K562 (cell line): Measurements from ENCODE around the gene KRTAP5-5. TPM values are rescaled to one million over a fixed set of nuclear protein-coding genes. Genes with fewer than 3 reads are reported as not detected.

Experiments
- FOXP1 ChIP-seq: sonication (generic); formaldehyde crosslinking; IDR thresholded peaks from 2 replicates; pipeline ENCODE4 v1.8.0; 2022; ENCODE audit warnings: mild to moderate bottlenecking, missing genetic modification reagents
- HDAC2 ChIP-seq: fragments of 450-650 bp; IDR thresholded peaks from 2 replicates; pipeline ENCODE4 v1.6.1; 2016; ENCODE audit warnings: mild to moderate bottlenecking
- HDAC3 ChIP-seq: fragments of 450-650 bp; IDR thresholded peaks from 2 replicates; pipeline ENCODE4 v1.6.1; 2018; ENCODE audit warnings: borderline replicate concordance, mild to moderate bottlenecking, moderate library complexity; ENCODE audit not compliant: partially characterized antibody
- HMGXB4 ChIP-seq: sonication (generic); formaldehyde crosslinking; IDR thresholded peaks from 2 replicates; pipeline ENCODE4 v1.8.1; 2023; ENCODE audit warnings: mild to moderate bottlenecking, missing genetic modification reagents
- KLF1 ChIP-seq: fragments of 450-650 bp; IDR thresholded peaks from 2 replicates; pipeline ENCODE4 v1.6.1; 2016; ENCODE audit warnings: missing genetic modification characterization, missing compliant biosample characterization
- MIER1 ChIP-seq: fragments of 450-650 bp; IDR thresholded peaks from 2 replicates; pipeline ENCODE4 v1.6.1; 2016; ENCODE audit warnings: antibody characterized with exemption, mild to moderate bottlenecking, low read depth
- REST ChIP-seq, 2 experiments: fragments of 450-650 bp; formaldehyde crosslinking in 1 of 2; IDR thresholded peaks; 2 replicates each; pipeline versions ENCODE4 v1.4.0 to v1.6.1; 2014 to 2020; ENCODE audit warnings: mild to moderate bottlenecking in 2 of 2, borderline replicate concordance in 1 of 2, low read depth in 1 of 2
- SIX5 ChIP-seq, 2 experiments: IDR thresholded peaks; 2 replicates each; pipeline ENCODE4 v1.6.1; 2011; ENCODE audit warnings: low read length in 2 of 2, borderline replicate concordance in 1 of 2, low read depth in 1 of 2, mild to moderate bottlenecking in 1 of 2, moderate library complexity in 1 of 2; ENCODE audit not compliant: insufficient read depth in 1 of 2
- STAG1 ChIP-seq: sonication (generic); formaldehyde crosslinking; IDR thresholded peaks from 2 replicates; pipeline ENCODE4 v1.5.0; 2020; ENCODE audit warnings: missing genetic modification reagents, borderline replicate concordance
- TFAP4 ChIP-seq: sonication (generic); formaldehyde crosslinking; IDR thresholded peaks from 2 replicates; pipeline ENCODE4 v1.8.0; 2022; ENCODE audit warnings: missing genetic modification reagents, mild to moderate bottlenecking, moderate library complexity, borderline replicate concordance
- ZBTB12 ChIP-seq: fragments of 250-450 bp; sonication (Bioruptor Pico); IDR thresholded peaks from 2 replicates; pipeline ENCODE4 v1.4.0; 2020
- ZNF175 ChIP-seq: fragments of 200-800 bp; sonication (Bioruptor generic); IDR thresholded peaks from 2 replicates; pipeline ENCODE4 v1.6.1; 2016; ENCODE audit warnings: low read depth, mild to moderate bottlenecking, missing genetic modification characterization, missing compliant biosample characterization
- ZSCAN32 ChIP-seq: fragments of 450-650 bp; formaldehyde crosslinking; IDR thresholded peaks from 2 replicates; pipeline ENCODE4 v1.4.0; 2020; ENCODE audit warnings: mild to moderate bottlenecking, moderate library complexity
- polyA plus RNA-seq, 8 experiments: library from polyadenylated mRNA; depleted of rRNA in 4 of 8; stranded (reverse) in 5 of 8; unstranded in 3 of 8; fragments of >200 nt; fragmentation: Nextera tagmentation in 2 of 8; fragmentation: Illumina TruSeq in 1 of 8; extraction: Ambion mirVana in 2 of 8; extraction: Trizol in 1 of 8; gene quantifications; 2 replicates each; pipeline versions ENCODE4 v1.2.1 to v1.2.3, GENCODE V29; 2011 to 2014; ENCODE audit warnings: inconsistent platforms in 1 of 8, missing spikeins in 1 of 8
- total RNA-seq, 7 experiments: library from RNA; depleted of rRNA in 6 of 7; stranded (reverse); fragments of >200 nt in 6 of 7; fragmentation: Illumina TruSeq in 2 of 7; extraction: Trizol in 2 of 7; gene quantifications; 2 replicates each; pipeline versions ENCODE4 v1.2.1 to v1.2.3, GENCODE V29; 2011 to 2021; ENCODE audit warnings: low replicate concordance in 1 of 7

Gene KRTAP5-5
- total and polyA plus RNA-seq, 9 of the 15 experiments (the other 6 are each of a cell fraction or from before 2014, with no cell fraction given), result not detected

GRCh38 chr11:1628506-1629325, 859 bp upstream of the KRTAP5-5 start (continued):
- TF ChIP-seq ZBTB12, result no peak
- TF ChIP-seq ZSCAN32 (CRISPR knock-in tag), result no peak
- TF ChIP-seq HDAC3, result no peak
- no peak for TF ChIP-seq HDAC2
- no peak for TF ChIP-seq MIER1
- TF ChIP-seq SIX5 (IDR thresholded peaks at IDR 0.05; ENCODE audit: borderline replicate concordance in 1 of 2, insufficient read depth in 1 of 2, low read depth in 1 of 2, low read length in 2 of 2), result no peak
- TF ChIP-seq FOXP1 (CRISPR knock-in tag), result no peak
- TF ChIP-seq REST (IDR thresholded peaks at IDR 0.05; ENCODE audit: borderline replicate concordance), result peak; percentile 36; the same call in 1 of the 2 replicates
- no peak for TF ChIP-seq REST (CRISPR knock-in tag; IDR thresholded peaks at IDR 0.05; ENCODE audit: low read depth)
- 0 out of 2 replicates have a peak, but pooled peaks have one; percentile 12 for TF ChIP-seq TFAP4
- TF ChIP-seq KLF1 (tag), result no peak
- TF ChIP-seq ZNF175, result no peak
- TF ChIP-seq STAG1 (CRISPR knock-in tag), result peak; percentile 47; the same call in 1 of the 2 replicates
- TF ChIP-seq HMGXB4, result no peak
